ENCODE results near the gene ACTMAP. TPM values are rescaled to one million over a fixed set of nuclear protein-coding genes. Genes with fewer than 3 reads are reported as not detected.

Gene ACTMAP
- total and polyA plus RNA-seq, 9 of the 15 experiments (the other 6 are each of a cell fraction or from before 2014, with no cell fraction given): 1.7 to 16.6 (median 4.9) TPM

GRCh38 chr19:40798683-40799557 is 48.6 kb upstream of the ACTMAP start, which contains the start of gene EGLN2 (continued):
- TF ChIP-seq ZBTB12 (CRISPR knock-in tag; IDR thresholded peaks at IDR 0.05) (0 out of 2 replicates have a peak, but pooled peaks have one; percentile 31), REST (IDR thresholded peaks at IDR 0.05; ENCODE audit: borderline replicate concordance) (peak; percentile 54), REST (CRISPR knock-in tag; IDR thresholded peaks at IDR 0.05; ENCODE audit: low read depth) (no peak), POLR2A (conservative IDR thresholded peaks at IDR 0.05) (peak; percentile 73; the same call in 1 of the 2 replicates), YY1 (IDR thresholded peaks at IDR 0.05; ENCODE audit: borderline replicate concordance in 1 of 3, control insufficient read depth in 1 of 3, extremely low read depth in 1 of 3, insufficient read depth in 3 of 3, insufficient read length in 1 of 3, insufficient replicate concordance in 2 of 3, low read depth in 1 of 3, low read length in 2 of 3) (peak in 2 of 3 experiments; percentile 47 to 56), FOXJ2 (tag; IDR thresholded peaks at IDR 0.05) (peak; percentile 57; the same call in 1 of the 2 replicates), SPI1 (IDR thresholded peaks at IDR 0.05; ENCODE audit: borderline replicate concordance, low read depth, low read length) (peak; percentile 29; the same call in 1 of the 2 replicates), JUND (IDR thresholded peaks at IDR 0.05; ENCODE audit: borderline replicate concordance, low read depth, low read length) (peak; percentile 35; the same call in 1 of the 2 replicates), JUND (tag; IDR thresholded peaks at IDR 0.05; ENCODE audit: borderline replicate concordance, low read depth, low read length) (peak; percentile 47; the same call in 1 of the 3 replicates), HNRNPK (IDR thresholded peaks at IDR 0.05; ENCODE audit: low read depth, low read length, poor library complexity, severe bottlenecking) (no peak)
- TF ChIP-seq, protein P1, sequence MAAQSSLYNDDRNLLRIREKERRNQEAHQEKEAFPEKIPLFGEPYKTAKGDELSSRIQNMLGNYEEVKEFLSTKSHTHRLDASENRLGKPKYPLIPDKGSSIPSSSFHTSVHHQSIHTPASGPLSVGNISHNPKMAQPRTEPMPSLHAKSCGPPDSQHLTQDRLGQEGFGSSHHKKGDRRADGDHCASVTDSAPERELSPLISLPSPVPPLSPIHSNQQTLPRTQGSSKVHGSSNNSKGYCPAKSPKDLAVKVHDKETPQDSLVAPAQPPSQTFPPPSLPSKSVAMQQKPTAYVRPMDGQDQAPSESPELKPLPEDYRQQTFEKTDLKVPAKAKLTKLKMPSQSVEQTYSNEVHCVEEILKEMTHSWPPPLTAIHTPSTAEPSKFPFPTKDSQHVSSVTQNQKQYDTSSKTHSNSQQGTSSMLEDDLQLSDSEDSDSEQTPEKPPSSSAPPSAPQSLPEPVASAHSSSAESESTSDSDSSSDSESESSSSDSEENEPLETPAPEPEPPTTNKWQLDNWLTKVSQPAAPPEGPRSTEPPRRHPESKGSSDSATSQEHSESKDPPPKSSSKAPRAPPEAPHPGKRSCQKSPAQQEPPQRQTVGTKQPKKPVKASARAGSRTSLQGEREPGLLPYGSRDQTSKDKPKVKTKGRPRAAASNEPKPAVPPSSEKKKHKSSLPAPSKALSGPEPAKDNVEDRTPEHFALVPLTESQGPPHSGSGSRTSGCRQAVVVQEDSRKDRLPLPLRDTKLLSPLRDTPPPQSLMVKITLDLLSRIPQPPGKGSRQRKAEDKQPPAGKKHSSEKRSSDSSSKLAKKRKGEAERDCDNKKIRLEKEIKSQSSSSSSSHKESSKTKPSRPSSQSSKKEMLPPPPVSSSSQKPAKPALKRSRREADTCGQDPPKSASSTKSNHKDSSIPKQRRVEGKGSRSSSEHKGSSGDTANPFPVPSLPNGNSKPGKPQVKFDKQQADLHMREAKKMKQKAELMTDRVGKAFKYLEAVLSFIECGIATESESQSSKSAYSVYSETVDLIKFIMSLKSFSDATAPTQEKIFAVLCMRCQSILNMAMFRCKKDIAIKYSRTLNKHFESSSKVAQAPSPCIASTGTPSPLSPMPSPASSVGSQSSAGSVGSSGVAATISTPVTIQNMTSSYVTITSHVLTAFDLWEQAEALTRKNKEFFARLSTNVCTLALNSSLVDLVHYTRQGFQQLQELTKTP (IDR thresholded peaks at IDR 0.05; ENCODE audit: low read depth in 1 of 2, partially characterized antibody in 2 of 2): peak in 1 of 2 experiments; percentile 10

Data from K562 (cell line).